Esophagus muscularis mucosa (tissue), 3 donors: ENCODE results near the gene SLC25A13.

ENCODE experiments used
- POLR2AphosphoS5 ChIP-seq, 2 donors: sonication (generic); formaldehyde crosslinking; IDR thresholded peaks; one replicate each; pipeline ENCODE4 v1.6.1; 2017; ENCODE audit warnings: antibody characterized with exemption in 2 of 2
- TF ChIP-seq, protein P1 (sequence below), 3 experiments: fragments of 200-600 bp in 2 of 3; fragments of 450-650 bp in 1 of 3; sonication (generic) in 2 of 3; IDR thresholded peaks; one replicate each; pipeline ENCODE4 v1.5.1; 2017 to 2019; ENCODE audit warnings: antibody characterized with exemption in 3 of 3, mild to moderate bottlenecking in 2 of 3, moderate library complexity in 1 of 3

DNA sequence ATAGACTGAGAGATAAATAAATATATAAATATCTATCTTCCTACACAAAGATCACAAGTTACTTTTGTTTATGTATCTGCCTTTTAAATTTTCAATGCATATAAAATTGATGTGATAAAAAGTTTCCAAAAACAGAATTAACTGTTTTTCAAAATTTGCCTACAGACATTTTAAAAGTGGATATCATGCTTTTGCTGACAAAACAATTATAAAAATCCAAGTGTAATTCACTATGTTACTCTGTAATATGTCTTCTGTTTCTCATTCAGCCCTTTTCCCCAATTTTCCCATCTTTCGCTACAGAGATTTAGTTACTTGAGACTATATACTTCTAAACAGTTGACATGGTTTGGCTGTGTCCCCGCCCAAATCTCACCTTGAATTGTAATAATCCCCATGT is 37.7 kb downstream of the SLC25A13 start:
- TF ChIP-seq, protein P1, sequence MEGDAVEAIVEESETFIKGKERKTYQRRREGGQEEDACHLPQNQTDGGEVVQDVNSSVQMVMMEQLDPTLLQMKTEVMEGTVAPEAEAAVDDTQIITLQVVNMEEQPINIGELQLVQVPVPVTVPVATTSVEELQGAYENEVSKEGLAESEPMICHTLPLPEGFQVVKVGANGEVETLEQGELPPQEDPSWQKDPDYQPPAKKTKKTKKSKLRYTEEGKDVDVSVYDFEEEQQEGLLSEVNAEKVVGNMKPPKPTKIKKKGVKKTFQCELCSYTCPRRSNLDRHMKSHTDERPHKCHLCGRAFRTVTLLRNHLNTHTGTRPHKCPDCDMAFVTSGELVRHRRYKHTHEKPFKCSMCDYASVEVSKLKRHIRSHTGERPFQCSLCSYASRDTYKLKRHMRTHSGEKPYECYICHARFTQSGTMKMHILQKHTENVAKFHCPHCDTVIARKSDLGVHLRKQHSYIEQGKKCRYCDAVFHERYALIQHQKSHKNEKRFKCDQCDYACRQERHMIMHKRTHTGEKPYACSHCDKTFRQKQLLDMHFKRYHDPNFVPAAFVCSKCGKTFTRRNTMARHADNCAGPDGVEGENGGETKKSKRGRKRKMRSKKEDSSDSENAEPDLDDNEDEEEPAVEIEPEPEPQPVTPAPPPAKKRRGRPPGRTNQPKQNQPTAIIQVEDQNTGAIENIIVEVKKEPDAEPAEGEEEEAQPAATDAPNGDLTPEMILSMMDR (IDR thresholded peaks at IDR 0.05), result no peak
- no peak for TF ChIP-seq POLR2AphosphoS5 (IDR thresholded peaks at IDR 0.05)
